DMS 273 (cell line): ENCODE results near the gene HOXD1.

Source experiments
- DNase-seq: peaks from one replicate; lab custom pipeline; 2025; ENCODE audit not compliant: unreplicated experiment; lab: John Stamatoyannopoulos, UW

HOXD1 gene

GRCh38 chr2:176178757-176179295 is 9.6 kb upstream of the HOXD1 start:
- no peak for DNase-seq

GRCh38 chr2:176181551-176181950 is 6.9 kb upstream of the HOXD1 start:
- no peak for DNase-seq

GRCh38 chr2:176182671-176183070 is 5.8 kb upstream of the HOXD1 start:
- no peak for DNase-seq

GRCh38 chr2:176184749-176185148 is 3.7 kb upstream of the HOXD1 start:
- DNase-seq: no peak

- DNase-seq: no peak
Observed at GRCh38 chr2:176186024-176186423, 2.4 kb upstream of the HOXD1 start.

- DNase-seq: peak; percentile 58
Observed at GRCh38 chr2:176187200-176187898, 1.1 kb upstream of the HOXD1 start.

- peak; percentile 69 for DNase-seq
Observed at GRCh38 chr2:176188774-176189680, 559 bp downstream of the HOXD1 start.

GRCh38 chr2:176189681-176190641 is 1.5 kb downstream of the HOXD1 start:
- DNase-seq: no peak

GRCh38 chr2:176192351-176192750 is 3.9 kb downstream of the HOXD1 start:
- DNase-seq: no peak

- no peak for DNase-seq
Observed at GRCh38 chr2:176193048-176193447, 4.6 kb downstream of the HOXD1 start.

GRCh38 chr2:176199902-176200301 is 11.4 kb downstream of the HOXD1 start:
- DNase-seq: no peak

- no peak for DNase-seq
Observed at GRCh38 chr2:176200971-176201370, 12.5 kb downstream of the HOXD1 start.

GRCh38 chr2:176202491-176202890 is 14.0 kb downstream of the HOXD1 start:
- no peak for DNase-seq

- DNase-seq: no peak
Observed at GRCh38 chr2:176205126-176205525, 16.7 kb downstream of the HOXD1 start.

- DNase-seq: no peak
Observed at GRCh38 chr2:176206136-176206535, 17.7 kb downstream of the HOXD1 start.

- DNase-seq: peak; percentile 7
Observed at GRCh38 chr2:176206682-176207081, 18.2 kb downstream of the HOXD1 start.

- no peak for DNase-seq
Observed at GRCh38 chr2:176211110-176211509, 22.6 kb downstream of the HOXD1 start.

GRCh38 chr2:176212276-176212675 is 23.8 kb downstream of the HOXD1 start:
- no peak for DNase-seq

GRCh38 chr2:176213406-176213805 is 24.9 kb downstream of the HOXD1 start:
- DNase-seq: no peak

GRCh38 chr2:176227874-176228273 is 39.4 kb downstream of the HOXD1 start:
- DNase-seq: no peak

- DNase-seq: no peak
Observed at GRCh38 chr2:176234156-176234555, 45.7 kb downstream of the HOXD1 start.
